ENCODE measurements around the gene DIPK1B.

DNA sequence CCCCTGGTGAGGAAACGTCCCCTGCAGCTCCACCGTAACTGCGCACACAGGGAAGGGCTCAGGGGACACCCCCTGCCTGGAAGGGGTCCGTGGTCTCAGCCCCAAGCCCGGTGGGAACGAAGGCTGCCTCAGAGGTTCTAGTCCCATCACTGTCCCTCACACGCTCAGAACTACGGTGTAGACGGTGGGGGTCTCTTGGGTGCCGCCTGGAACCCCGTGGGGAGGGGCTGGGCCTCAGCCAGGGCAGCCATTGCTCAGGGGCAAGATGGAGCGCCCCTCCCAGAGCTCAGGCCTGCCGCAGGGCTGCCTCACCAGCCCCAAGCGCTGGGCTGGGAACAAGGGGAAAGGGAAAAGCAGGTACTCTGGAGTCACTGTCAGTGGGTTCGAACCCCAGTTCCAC, 28.0 kb upstream of the DIPK1B start:
- TF ChIP-seq, protein P1, sequence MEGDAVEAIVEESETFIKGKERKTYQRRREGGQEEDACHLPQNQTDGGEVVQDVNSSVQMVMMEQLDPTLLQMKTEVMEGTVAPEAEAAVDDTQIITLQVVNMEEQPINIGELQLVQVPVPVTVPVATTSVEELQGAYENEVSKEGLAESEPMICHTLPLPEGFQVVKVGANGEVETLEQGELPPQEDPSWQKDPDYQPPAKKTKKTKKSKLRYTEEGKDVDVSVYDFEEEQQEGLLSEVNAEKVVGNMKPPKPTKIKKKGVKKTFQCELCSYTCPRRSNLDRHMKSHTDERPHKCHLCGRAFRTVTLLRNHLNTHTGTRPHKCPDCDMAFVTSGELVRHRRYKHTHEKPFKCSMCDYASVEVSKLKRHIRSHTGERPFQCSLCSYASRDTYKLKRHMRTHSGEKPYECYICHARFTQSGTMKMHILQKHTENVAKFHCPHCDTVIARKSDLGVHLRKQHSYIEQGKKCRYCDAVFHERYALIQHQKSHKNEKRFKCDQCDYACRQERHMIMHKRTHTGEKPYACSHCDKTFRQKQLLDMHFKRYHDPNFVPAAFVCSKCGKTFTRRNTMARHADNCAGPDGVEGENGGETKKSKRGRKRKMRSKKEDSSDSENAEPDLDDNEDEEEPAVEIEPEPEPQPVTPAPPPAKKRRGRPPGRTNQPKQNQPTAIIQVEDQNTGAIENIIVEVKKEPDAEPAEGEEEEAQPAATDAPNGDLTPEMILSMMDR (IDR thresholded peaks at IDR 0.05; ENCODE audit: low read depth, low read length, poor library complexity, severe bottlenecking) = no peak
- no peak for TF ChIP-seq EZH2phosphoT487 (IDR thresholded peaks at IDR 0.05; ENCODE audit: borderline replicate concordance, low read length)
